Calu3 (cell line): ENCODE results near the gene OPRM1. TPM values are rescaled to one million over a fixed set of nuclear protein-coding genes. Genes with fewer than 3 reads are reported as not detected.

ENCODE experiments used
- BruUV-seq: library from RNA; stranded (reverse); fragments of 400-500 nt; replicated peaks from 2 replicates; lab custom pipeline; 2021; lab: Mats Ljungman, UMichigan
- CTCF ChIA-PET: fragments of 300-600 bp; sonication (Branson Sonifier 250); formaldehyde crosslinking; loops from one replicate; lab custom pipeline; 2022; ENCODE audit warnings: antibody characterized with exemption; lab: Charles Lee
- DNase-seq: peaks from one replicate; pipeline ENCODE4 v3.0.0; 2022
- H3K27ac Mint-ChIP-seq: one replicate; pipeline ENCODE4 v1.8.0; 2022; ENCODE audit warnings: mixed read lengths; ENCODE audit not compliant: unreplicated experiment
- H3K27me3 Mint-ChIP-seq: one replicate; pipeline ENCODE4 v1.8.0; 2022; ENCODE audit warnings: mixed read lengths; ENCODE audit not compliant: unreplicated experiment
- H3K36me3 Mint-ChIP-seq: one replicate; pipeline ENCODE4 v1.8.0; 2022; ENCODE audit warnings: mild to moderate bottlenecking, moderate library complexity, mixed read lengths; ENCODE audit not compliant: insufficient read depth, unreplicated experiment
- H3K4me1 Mint-ChIP-seq: one replicate; pipeline ENCODE4 v1.8.0; 2022; ENCODE audit warnings: mild to moderate bottlenecking, low read depth, mixed read lengths; ENCODE audit not compliant: unreplicated experiment
- H3K4me3 Mint-ChIP-seq: one replicate; pipeline ENCODE4 v1.8.0; 2022; ENCODE audit warnings: mild to moderate bottlenecking, low read depth, moderate library complexity, mixed read lengths; ENCODE audit not compliant: unreplicated experiment
- H3K9me3 Mint-ChIP-seq: one replicate; pipeline ENCODE4 v1.8.0; 2022; ENCODE audit warnings: low read depth, mixed read lengths; ENCODE audit not compliant: unreplicated experiment
- intact Hi-C: fragments of 100-400 bp; cut with micrococcal nuclease; formaldehyde crosslinking; loops from one replicate; pipeline ENCODE4 v1.10.0; 2022; ENCODE audit not compliant: unreplicated experiment
- total RNA-seq: library from RNA; stranded (reverse); gene quantifications from 2 replicates; pipeline ENCODE4 v1.2.3, GENCODE V29; 2022
- TF ChIP-seq, protein P1 (sequence below): fragments of 200-600 bp; IDR thresholded peaks from one replicate; pipeline ENCODE4 v1.8.0; 2022; ENCODE audit warnings: antibody characterized with exemption; ENCODE audit not compliant: unreplicated experiment

Gene OPRM1
- total RNA-seq, 1 experiment from 2014 or later, result not detected

DNA sequence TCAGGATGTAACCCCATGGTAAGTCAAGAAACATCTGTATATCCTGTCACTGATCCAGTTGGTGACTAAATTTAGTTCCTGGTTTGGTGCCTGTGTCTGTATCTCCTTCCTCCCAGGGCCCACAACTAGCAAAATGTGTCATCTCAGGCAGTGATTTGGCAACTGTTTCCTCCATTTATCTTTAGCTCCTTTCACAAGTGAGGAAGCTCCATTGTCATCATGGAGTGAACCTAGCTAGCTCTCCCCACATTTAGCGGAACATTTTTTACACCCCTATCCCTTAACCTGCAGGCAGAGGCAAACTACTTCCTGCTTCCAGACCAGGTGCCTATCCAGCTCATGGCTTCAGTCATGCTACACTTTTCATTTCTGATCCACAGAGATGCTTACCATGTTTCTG lies 218.0 kb downstream of the OPRM1 start:
- Mint-ChIP-seq H3K27me3 (no peaks in the 10 kb centered on the region), H3K4me3 (no peak overlapping the region), H3K9me3 (peaks cover 2% of the 10 kb centered on the region), H3K36me3 (no peaks in the 10 kb centered on the region), H3K4me1 (no peaks in the 10 kb centered on the region), H3K27ac (no peak overlapping the region)
- intact Hi-C loops, result no loop called here
- no TSS peak for BruUV-seq
- DNase-seq, result no peak
- CTCF ChIA-PET, result no interaction called here
- TF ChIP-seq, protein P1, sequence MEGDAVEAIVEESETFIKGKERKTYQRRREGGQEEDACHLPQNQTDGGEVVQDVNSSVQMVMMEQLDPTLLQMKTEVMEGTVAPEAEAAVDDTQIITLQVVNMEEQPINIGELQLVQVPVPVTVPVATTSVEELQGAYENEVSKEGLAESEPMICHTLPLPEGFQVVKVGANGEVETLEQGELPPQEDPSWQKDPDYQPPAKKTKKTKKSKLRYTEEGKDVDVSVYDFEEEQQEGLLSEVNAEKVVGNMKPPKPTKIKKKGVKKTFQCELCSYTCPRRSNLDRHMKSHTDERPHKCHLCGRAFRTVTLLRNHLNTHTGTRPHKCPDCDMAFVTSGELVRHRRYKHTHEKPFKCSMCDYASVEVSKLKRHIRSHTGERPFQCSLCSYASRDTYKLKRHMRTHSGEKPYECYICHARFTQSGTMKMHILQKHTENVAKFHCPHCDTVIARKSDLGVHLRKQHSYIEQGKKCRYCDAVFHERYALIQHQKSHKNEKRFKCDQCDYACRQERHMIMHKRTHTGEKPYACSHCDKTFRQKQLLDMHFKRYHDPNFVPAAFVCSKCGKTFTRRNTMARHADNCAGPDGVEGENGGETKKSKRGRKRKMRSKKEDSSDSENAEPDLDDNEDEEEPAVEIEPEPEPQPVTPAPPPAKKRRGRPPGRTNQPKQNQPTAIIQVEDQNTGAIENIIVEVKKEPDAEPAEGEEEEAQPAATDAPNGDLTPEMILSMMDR, result no peak

DNA sequence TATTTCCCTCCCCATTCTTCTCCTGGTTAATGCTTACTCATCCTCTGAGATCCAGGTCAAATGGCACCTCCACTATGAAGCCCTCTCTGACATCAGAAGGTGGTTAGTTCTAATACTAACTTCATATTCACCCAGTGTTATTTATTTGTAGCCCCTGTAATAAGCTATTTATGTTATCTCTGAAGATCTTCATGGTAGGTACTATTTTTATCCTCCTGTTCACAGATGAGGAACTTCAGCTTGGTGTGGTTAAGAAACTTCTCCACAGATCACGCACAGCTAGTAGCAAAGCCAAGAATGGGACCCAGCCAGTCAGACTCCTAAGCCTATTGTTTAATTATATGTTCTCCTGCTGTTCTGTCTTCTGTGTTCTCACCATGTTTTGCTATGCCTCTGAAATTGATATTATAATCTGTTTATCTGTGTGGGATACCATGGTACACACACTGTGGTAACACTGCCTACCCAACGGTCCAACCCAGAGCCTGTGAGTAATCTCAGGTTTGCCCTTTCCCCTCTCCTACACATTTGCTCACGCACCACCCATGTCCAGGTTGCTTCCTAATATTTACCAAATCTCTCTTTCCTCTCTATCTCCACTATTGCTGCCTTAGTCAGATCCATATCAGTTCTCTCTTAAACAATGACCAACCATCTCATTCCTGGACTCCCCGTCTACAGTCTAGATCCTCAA lies 219.2 kb downstream of the OPRM1 start:
- intact Hi-C loops, result no loop called here
- H3K4me3 Mint-ChIP-seq, result no peak overlapping the region
- DNase-seq, result no peak
- no peaks in the 10 kb centered on the region for H3K4me1 Mint-ChIP-seq
- H3K9me3 Mint-ChIP-seq, result peaks cover 2% of the 10 kb centered on the region
- no peaks in the 10 kb centered on the region for H3K27me3 Mint-ChIP-seq
- H3K27ac Mint-ChIP-seq, result no peak overlapping the region
- no peaks in the 10 kb centered on the region for H3K36me3 Mint-ChIP-seq
- CTCF ChIA-PET, result no interaction called here
- no TSS peak for BruUV-seq
- TF ChIP-seq, protein P1, result no peak

DNA sequence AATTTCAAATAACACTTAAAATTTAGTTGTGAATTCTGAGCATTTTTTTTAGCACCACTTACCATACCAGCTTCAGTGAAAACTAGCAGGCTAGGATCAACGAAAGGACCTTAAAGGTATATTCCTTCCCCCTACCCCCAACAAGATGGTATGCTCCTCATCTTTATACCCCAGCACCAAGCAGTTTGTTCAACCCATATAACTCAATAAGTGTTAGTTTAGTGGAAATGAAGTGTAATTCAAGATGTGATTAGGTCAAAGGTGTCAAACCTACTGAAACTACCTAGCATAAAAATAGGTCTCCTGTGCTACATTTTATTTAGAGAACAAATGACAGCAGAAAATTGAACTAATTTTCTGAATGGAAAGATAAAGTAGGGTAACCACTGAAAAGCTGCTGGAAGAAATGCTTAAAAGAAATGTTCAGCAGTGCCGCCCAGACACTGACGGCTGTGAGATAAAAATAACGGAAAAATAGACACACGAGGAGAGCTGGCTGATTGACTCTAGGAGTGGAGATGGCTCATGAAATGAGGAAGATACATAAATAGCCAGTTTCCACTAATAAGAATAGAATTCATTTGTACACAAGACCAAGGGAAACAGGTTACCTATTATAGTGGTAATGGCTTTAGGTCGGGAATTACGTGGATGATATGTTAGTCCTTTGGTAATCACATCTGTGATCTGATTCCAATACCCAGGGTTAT lies 222.8 kb downstream of the OPRM1 start:
- intact Hi-C loops, result no loop called here
- Mint-ChIP-seq H3K4me3 (no peak overlapping the region), H3K36me3 (no peaks in the 10 kb centered on the region), H3K9me3 (no peaks in the 10 kb centered on the region), H3K4me1 (no peaks in the 10 kb centered on the region), H3K27ac (no peak overlapping the region), H3K27me3 (no peaks in the 10 kb centered on the region)
- DNase-seq, result no peak
- no TSS peak for BruUV-seq
- TF ChIP-seq, protein P1, result no peak
- CTCF ChIA-PET, result no interaction called here

DNA sequence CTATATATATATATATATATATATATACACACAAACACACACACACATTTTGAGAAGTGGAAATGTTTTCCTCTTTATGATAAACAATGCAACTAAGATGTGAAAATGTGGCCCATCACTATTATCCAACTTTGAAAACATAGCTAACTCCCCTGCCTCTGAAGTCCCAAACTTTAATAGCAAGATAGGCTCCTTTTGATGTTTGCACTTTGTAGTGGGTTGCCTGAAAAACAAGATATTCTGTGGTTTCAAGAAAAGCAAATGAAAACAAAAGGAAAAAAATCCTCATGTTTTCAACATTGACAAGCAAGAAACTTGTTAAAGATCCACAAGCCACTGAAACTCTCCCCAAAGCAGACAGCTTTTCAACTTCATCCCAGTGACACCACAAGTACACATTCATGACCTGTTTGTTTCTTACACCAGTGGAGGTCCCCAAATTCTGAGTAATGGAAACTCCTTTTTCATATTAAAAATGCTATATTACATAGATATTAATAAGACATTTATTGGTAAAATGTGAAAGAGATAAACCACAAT lies 227.6 kb downstream of the OPRM1 start:
- CTCF ChIA-PET, result no interaction called here
- Mint-ChIP-seq H3K36me3 (no peaks in the 10 kb centered on the region), H3K4me1 (no peaks in the 10 kb centered on the region), H3K27me3 (no peaks in the 10 kb centered on the region), H3K4me3 (no peak overlapping the region), H3K27ac (no peak overlapping the region), H3K9me3 (no peaks in the 10 kb centered on the region)
- intact Hi-C loops, result no loop called here
- TF ChIP-seq, protein P1, result no peak
- no peak for DNase-seq
- no TSS peak for BruUV-seq
